Measurements from ENCODE around the gene ABTB1.
"Not testable (repeated sequence)": the region's sequence is repeated elsewhere in the genome, so short reads cannot be mapped to it uniquely, and the experiment has no call there.

ABTB1 gene

DNA sequence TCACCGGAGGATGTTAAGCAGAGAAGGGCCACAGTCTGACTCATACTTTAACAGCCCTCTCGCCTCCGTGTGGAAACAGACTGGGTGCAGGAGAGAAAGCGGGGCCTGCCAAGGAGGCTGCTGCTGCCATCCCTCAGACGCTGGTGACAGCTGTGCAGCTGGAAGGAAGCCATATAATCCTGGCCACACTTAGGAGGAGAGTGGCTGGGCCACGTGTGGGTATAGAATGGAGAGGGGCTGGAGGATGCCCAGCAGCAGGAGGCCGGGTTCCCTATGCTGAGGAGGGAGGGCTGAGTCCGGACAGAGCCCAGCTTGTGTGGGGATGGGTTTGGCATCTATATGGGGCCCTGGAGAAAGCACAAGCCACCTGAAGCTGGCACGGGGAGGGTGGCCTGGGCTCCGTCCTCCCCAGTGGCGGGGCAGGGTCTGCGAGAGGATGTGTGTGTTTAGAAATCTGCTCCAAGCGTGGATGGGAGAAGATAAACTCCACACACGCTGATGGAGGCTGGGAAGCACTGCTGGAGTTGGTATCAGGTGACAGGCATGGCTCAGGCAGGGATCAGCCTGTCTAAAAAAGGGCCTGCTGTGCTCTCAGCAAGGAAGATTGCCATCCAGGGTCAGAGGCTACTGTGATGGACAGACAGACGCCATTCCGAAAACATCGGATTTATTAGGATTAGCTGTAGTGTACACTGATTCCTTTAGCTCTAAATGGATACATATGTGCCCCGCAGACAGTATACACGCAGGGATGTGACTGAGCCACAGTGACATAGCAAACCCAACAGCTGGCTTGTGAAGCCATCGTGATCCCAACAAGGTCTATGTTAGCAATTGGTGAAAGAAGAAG lies 15.9 kb downstream of the ABTB1 start:
- FAIRE-seq: no peak

DNA sequence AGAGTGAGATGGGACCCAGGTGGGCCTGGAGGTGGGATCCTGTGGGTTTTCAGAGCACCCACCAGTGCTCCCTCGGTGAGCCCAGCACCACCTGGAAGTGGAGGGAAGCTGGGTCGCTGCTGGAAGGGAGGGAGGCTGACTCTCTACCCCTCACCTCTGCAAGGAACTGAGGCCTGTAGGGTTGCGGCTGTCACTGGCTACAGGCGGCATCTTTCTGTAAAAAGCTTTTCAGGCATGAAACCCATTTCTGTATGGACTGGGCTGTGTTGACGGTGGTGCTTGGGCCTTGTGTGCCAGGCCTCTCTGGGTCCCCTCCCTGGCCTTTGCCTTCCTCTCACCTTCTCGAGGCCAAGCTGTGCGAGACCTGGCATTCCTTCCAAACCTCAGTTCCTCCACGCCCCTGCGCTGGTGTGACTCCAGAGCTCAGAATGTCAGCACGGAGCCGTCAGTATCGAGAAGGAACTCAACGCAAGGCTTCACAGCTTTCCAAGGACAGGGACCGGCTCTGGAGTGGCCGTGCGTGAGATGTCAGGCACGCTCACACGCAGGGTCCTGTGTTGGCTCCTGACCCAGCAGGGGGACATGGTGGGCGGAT lies 16.6 kb downstream of the ABTB1 start:
- no peak for FAIRE-seq

DNA sequence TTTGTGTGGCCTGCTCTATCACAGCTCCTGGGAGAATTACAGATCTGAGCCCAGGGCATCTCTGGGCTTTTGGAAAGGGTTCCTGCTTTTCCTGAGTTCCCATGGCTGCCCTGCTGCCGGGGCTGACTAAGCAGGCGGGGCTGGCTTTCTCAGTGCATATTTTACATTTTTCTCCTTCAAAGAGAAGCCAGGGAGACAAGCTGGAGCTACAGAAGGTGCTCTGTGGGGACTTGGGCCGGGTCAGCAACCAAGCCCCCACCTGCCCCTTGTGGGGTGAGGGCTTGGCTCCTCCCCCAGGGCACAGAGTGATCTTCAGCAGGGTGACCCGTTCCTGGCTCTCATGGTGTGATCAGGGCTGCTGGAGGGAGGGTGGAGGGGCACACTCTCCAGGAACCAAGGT lies 17.4 kb downstream of the ABTB1 start:
- no peak for FAIRE-seq

DNA sequence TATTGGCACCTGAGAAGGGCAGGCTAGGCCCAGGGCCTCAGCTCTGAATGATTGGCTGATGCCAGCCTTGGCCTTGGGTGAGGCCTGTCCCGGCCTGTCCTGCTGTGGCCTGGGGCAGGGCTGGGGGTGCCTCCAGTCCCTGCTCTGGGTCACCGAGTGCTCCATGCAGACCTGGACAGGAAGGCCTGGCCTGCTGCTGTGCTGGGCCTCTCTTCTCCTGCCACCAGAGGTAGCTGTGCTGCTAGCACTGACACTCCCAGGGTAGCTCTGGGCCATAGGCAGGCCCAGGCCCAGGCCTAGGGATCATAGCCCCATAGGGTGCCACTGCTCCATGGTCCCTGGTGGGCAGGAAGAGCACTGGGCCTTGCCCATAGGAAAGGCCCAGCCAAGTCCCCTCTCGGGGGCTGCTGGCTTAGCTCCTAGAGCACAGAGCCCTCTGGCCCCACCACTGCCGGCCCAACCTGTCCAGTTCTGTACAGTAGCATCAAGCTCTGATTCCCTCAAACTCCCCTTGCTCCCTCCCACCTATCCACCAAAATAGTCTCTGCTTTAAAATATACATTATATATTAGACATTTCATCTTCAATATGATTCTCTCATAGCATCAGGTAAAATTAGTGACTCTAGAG lies 18.2 kb downstream of the ABTB1 start:
- FAIRE-seq: no peak

DNA sequence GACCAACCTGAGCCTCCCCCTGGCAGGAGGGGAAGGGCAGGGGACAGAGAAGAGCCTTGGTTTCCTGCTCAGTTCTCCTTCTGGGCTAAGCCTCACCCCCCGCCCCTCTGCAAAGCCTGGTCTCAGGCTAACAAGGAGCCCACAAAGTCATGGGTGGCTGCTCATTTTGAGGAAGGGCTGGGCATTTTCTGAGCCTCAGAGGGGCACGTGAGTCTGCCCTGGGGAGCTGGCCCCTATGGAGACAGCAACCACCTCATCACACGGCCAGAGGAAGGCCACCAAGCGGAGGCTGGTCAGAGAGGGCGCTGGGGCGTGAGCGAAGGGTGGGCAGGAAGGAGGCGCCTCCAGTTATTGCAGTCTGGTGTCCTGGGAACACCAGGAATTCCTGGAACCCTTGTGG lies 18.7 kb downstream of the ABTB1 start:
- FAIRE-seq: no peak

DNA sequence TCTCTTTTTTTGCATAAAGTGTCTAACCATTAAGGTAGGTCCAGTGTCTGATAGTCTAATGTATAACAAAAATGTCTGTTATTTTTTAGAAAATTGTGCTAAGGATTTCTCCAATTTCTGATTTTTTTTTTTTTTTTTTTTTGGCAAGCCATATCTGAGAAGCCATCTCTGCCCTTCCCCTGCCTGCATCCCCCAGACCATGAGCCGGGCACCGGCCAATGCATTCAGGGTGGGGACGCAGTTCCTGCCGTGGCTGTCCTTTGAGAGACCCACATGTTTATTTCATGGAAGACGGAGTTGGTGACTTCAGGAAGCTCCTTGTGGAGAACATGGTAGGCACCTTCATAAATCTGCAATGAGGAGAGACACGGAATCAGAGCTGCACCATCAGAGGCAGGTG lies 19.2 kb downstream of the ABTB1 start:
- no peak for FAIRE-seq

DNA sequence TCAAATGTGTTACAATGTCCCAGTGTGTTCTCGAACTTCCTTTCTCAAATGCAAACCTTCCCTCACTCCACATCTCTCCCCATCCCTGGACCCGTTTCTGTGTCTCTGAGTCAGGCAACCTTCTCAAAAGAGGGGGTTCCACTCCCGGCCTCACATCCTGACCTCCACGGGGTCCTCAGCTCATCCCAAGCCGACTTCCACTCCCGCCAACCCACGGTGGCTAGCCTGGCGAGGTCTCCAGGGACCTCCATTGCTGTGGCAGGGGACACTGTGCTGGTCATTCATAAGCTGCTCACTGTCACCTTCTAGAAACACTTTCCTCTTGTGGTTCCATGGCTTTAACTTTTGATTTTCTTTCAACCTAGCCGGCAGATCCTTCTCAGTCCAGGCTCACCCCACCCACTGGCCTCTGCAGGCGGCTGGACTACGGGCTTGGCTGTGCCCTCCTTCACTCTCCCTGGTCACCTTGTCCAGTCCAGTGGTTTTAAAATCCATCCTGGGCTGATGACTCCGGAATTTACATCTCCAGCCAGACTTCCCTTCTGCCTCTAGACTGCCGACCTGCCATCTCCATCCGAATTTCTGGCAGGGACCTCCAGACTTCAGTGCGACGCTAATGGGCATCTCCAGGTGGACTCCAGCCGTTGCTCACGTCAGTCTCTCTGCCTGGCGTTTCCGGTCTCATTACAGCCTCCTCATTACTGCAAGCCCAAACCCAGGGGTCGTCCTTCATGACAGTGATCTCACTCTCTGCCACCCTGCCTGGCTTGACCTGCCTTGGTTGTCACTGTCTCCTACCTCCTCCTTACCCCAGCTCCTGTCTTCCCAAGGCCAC lies 20.0 kb downstream of the ABTB1 start:
- no peak for FAIRE-seq

DNA sequence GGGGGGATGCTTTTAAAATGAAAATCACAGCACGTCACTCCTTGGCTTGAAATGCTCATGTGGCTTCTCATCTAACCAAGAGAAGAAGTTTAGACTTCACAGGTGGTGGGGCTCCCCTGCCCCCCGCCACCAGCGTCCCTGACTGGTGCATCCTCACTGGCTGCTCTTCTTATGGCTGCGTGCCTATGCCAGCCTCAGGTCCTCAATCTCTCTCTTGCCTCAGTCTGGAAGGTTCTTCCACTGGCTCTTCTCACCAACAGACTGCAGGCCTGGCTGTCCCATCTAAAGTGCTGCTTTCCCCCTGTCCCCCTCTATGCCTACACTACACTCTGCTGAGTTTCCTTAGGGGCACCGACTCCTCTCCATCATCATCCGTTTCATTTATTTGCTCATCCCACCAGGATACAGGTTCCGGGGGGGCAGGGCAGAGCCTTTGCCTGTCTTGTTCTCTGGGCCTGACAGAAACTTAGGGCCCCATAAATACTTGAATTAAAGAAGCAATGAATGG lies 20.6 kb downstream of the ABTB1 start:
- FAIRE-seq: no peak

DNA sequence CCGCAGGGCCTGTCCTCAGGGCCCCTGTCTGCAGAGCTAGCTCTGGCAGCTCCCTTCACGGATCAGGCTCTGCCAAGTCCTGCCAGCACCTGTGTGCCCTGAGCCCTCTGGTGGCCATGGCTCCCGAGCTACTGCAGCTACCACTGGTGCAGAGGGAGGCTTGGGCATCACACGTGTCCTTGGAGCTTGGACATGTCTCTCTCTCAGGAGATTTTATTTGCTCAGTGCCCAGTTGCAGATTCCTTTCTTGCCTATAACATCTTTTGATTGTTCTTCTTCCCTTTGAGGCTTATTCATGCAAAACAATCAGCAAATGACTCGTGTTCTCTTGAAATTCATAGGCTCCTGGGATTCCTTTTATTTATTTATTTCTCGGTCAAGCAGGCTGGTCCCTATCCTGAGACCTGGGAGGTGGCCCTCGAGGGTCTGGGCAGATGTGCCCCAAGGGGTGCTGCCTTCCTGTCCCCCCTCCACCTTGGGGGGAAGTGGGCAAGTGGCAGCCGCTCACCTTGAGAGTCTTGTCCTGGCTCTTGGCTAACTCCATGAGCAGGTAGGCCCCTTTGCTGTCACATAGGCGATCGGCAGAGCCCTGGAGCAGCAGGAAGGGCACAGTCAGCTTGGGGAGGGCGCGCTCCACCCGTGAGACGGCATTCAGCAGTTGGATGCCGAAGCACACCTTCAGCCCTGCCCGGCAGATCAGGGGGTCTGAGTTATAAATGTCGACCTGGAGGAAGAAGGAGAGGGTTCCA lies 21.9 kb downstream of the ABTB1 start:
- no peak for FAIRE-seq

DNA sequence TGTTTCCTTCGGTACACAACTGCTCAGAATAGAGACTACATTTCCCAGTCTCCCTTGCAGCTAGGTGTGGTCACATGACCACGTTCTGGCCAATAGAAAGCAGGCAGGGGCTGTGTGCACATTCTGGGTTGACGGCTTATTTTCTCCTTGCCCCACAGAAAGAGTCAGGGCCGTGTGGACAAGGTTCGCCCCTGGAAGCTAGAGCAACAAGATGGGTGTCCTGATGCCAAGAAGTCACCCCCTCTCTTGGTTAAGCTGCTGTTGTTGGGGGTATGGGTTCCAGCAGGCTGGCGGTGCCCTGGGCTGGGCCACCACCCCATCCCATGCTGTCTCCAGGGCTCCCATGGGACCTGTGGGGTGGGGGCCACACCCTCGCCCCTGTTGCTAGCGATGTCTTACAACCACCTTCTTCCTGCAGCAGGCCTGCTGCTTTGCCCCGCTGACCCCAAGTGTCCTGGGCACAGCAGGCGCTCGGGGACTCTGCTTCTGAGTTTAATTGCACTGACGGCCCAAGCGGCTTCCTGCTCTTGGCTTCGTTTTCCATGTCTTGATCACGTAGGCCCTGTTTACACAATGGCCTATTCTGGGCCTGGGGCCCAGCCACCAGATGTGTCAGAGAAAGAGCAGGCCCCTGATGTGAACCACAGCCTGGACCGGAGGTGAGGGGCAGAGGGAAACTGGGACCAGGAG lies 24.9 kb downstream of the ABTB1 start:
- peak; percentile 57 for FAIRE-seq

DNA sequence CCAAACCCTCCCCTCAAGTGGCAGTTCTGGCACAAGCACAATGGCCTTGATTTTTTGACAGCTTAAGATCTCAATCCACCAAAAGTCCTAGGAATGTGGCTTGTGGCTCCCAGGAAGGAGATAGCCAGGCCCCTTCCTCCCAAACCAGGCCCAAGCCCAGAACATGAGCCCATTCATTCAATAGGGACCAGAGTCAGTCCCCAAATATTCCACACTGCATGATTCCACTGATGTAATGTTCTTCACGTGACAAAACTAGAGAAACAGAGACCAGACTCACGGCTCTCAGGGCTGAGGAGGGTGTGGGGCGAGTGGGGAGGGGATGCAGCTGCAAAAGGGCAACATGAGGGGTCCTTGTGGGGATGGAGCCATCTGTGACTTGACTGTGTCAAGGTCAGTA lies 25.5 kb downstream of the ABTB1 start:
- FAIRE-seq: no peak

DNA sequence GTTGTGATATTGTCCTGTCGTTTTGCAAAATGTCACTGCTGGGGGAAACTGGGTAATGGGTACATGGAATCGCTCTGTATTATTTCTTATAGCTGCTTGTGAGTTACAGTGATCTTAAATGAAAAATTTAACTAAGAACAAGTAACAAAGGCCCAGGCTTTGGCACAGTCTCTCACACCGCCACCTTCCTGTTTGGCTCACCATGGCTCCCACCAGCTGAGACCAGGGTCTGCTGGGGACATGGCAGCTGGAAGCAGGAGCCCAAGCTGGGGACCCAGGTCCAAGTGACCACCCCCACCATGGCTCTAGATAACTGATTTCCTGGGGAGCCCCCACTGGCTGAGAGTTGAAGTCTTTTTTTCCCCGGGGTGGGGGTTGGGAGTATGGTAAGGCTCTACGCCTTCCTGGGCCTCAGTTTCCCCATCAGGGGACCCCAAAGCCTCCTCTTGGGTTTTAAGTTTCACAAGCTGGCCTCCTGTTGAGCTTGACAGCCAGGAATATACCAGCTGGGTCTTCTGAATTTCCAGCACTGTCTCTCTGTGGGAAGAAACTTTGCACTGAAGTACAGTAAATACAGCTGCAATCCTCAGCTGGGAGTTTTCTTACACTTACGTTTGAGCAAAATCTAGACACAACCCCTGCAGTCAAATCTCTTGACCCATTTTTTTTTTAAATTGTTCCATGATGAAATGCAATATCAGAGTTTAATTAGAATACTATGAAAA lies 26.1 kb downstream of the ABTB1 start:
- no peak for FAIRE-seq

DNA sequence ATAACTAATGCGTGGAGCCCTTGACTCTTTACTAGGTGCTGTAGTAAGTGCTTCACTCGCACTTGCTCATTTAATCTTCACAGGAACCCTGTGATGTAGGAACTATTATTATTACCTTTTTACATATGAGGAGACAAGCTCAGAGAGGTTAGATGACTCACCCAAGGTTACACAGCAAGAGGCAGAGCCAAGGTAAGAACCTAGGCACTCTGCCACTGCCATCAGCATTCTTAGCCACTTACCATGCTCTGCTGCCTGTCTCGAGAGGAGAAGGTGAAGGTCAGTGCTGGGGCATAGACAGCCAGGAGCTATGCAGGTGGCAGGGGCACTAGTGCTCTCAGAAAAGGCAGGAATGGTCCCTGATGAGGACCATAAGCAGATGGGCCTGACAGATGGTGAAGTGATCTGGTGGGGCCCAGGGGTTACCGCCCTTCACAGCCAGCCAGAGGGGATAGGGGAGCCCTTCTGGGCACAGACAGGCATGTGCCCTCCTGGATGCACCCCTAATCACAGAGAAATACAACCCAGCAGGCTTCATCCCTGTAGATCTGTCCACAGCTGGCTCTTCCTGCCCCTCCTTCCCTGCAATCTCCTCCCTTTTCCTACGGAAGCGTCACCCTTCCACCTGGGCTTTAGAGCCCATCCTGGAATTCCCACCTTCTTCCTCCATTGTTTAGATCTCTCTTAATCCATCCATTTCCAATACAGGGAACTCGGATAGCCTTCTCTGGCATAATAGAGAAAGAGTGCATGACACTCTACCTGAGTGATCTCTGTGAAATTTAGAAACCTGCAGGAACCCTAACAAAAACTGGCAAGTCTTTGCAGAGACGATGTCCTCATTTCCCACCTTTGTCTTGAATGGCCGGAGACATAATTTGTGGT lies 26.9 kb downstream of the ABTB1 start:
- no peak for FAIRE-seq

DNA sequence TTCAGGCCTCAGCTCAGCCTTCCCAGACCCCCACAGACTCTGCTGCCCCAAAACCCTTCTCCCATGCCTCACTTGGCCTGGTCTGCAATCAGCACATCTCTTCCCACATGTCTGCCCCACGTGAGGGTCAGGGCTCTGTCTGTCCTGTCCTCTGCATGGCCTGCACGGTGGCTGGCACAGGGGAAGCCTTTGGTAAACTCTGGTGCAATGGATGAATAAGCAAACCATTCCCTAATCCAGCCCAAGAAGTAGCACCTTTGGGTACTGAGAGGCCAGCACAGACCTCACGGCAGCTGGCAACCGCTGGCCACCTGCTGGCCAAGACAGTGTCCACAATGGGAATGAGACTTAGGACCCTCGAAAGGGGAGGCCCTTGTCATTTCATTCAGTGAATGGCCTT lies 27.7 kb downstream of the ABTB1 start:
- no peak for FAIRE-seq

DNA sequence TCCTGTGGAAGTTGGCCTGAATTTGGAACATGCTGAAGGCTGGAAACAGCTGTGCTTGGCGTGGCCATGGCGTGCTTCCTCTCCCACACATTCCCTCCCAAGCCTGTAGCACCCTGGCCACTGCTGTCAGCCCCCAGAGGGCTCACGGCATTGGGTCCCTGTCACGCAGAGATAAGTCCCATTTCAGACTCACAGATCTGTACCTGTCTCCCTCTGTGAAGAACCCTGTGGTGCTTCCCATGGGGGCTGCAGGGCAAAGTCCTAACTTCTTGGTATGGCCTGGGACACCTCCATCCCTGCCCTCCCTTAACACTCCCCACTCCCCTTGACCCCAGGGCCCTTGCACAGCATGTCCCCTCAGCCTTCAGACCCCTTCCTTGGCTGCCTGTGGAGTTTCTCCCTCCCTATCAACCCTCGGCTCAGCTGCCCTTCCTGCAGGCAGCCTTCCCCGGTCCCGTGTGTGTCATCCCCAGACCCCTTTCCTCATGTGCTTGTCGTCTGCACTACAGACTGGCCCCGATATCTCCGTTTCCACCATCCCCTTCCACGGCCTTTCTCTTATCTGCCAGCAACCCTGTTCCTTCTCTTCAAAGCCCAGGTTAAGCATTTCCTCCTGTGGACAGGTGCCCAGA lies 28.6 kb downstream of the ABTB1 start:
- FAIRE-seq: no peak

DNA sequence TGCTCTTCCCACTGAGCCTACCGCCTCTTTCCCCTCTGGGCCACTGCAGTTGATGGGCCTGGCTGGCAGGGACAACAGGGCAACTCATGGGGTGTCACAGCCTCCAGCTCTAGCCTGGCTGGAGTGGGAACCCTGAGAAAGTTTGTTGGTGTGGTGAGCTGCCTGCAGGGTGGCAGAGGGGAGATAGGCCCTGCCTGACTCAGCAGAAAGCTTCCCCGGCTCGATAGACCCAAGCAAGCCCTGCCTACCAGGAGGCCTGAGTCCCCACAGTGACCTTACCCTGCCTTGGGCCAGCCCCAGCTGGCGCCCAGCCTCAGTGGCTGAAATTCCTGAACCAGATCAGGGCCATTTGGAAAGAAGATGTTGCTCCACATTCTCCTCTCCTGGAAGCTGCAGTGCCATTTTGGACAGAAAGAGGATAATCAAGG lies 29.4 kb downstream of the ABTB1 start:
- FAIRE-seq: no peak

DNA sequence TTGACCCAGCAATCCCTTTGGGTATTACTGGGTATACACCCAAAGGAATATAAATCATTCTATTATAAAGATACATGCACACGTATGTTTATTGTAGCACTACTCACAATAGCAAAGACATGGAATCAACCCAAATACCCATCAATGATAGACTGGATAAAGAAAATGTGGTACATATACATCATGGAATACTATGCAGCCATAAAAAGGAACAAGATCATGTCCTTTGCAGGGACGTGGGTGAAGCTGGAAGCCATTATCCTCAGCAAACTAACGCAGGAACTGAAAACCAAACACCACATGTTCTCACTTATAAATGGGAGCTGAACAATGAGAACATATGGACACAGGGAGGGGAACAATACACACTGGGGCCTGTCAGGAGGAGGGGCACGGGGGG lies 32.1 kb downstream of the ABTB1 start:
- not testable (repeated sequence) for FAIRE-seq

DNA sequence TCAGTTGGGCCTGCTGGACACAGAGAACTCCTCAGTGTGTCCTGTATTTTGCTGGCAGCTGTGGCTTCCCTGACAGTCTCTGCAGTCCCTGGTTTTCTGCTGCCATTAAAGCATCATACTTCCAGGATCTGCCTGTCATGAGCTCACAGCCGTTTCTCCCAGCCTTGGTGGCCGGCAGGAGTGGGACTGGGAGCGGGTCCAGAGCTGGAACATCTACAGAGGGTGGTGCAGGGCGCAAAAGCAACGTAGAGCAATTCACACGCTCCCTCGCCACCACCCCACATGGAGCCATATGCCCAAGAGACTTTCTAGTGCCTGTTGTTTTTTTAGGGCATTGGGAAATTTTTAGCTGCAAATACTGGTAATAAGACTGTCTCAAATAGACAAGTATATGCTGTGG lies 33.6 kb downstream of the ABTB1 start:
- FAIRE-seq: no peak

DNA sequence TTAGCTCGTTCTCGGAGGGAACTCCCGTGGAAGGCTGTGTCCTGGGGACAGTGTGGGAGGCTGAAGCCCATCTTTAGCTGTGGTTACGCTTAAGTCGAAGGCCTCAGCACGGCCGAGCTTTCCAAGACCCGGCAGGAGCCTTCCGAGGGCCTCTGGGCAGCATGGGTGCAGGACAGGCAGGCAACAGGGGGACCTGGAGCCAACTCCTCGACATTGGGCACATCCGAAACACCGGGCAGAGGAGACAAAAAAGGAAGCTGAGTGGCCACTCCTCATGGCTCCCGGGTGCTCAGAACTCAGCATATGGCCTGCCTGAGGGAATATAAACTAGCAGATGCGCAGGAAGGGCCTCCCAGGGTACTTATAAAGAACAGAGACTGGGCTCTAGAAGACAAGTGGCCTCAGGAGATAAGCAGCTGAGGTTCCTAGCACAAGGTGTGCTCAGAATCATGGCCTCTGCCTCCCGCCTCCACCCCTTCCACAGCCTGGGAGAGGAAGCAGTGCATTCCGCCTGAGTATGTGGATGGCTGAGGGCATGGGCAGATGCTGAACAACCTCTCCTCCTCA lies 34.1 kb downstream of the ABTB1 start:
- FAIRE-seq: no peak

All from TTC549 (cell line).